ENCODE data around the gene CALU.

Gene CALU

DNA sequence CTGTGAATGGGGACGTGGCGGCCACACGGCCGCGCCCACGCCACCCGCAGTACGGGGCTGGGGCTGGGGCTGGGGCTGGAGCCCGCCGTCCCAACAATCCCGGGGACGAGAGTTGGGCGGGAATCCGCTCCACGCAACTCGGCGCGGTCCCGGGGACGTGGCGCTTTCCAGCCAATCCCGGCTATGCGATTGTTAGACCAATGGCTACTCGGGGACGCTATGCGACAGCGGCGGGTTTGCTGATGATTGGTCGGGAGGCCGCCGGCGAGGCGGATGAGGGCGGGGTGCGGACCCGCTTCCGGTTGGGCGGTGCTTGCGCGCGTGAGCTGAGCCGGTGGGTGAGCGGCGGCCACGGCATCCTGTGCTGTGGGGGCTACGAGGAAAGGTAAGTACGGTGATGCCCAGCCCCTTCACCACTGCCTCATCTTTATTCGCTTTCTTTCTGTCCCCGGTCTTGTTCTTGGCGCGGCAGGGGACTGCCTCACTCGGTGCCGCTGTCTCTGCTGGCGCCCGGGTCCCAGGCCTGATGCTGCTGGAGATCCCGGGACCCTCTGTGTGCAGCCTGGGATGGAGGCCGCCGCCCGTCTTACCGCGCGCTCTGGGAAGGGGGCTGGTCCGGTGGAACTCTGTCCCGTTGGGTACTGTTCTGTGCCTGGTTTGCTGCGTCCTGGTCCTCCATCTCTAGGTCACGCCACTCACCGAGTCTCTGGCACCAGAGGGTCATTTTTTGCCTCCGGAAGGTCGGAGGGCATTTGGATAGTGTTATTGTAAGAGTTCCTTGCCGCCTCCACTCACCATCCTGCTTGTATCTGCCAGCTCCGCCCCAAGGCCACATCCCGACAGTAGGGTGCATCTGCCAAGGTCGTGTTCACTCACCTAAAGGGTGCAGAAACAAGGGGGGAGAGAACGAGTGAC, at the start of gene CALU:
Gene CALU, plus strand, starts transcription at position 312 of the 915 bp plus-strand sequence. CDS start 9,225 bp downstream, outside the sequence.
- DNase-seq (ENCODE audit: low spot score), result peak; percentile 94

DNA sequence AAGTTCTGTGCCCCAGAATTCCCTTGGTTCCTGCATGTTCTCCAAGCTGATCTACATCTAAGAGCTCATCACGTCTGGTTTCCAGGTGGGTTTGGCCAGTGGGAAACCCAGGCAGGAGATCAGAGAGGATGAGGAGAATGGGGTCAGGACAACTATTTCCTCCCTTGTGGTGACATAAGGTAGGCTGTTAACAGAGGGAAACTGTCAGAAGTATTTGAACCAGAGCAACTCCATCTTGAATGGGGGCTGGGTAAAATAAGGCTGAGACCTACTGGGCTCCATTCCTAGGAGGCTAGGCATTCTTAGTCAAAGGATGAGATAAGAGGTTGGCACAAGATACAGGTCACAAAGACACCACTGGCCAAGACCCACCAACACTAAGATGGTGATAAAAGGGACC, 47.9 kb upstream of the CALU start:
- DNase-seq (ENCODE audit: low spot score), result no peak

DNA sequence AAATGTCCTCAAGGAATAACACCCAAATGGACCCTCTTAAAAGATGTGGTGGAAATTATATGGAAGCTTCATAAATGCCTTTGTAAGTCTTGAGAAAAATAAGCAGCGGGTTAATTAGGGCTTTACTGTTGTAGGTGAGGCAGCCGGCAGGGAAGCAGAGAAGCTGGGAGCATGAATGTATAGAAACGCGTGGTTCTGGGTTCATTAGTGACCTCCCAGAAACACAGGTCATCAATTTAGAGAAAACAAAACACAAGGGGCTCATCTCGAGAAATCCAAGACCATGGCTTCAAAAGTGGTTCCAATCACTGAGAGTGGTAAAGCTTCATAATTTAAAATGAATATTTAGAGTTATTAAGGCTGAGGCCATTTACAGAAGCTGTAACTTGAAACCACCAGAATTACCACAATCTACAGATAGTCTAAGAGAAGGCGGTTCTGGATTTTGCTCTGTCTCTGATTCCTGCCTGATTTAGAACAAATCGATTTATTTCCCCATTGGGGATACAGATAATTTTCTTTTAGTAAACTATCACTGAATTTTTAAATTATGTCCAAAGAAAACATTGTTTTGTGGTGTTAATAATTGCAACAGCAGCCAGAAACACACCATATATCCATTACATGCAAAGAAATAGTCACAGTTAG, 46.4 kb upstream of the CALU start:
- no peak for DNase-seq (ENCODE audit: low spot score)

DNA sequence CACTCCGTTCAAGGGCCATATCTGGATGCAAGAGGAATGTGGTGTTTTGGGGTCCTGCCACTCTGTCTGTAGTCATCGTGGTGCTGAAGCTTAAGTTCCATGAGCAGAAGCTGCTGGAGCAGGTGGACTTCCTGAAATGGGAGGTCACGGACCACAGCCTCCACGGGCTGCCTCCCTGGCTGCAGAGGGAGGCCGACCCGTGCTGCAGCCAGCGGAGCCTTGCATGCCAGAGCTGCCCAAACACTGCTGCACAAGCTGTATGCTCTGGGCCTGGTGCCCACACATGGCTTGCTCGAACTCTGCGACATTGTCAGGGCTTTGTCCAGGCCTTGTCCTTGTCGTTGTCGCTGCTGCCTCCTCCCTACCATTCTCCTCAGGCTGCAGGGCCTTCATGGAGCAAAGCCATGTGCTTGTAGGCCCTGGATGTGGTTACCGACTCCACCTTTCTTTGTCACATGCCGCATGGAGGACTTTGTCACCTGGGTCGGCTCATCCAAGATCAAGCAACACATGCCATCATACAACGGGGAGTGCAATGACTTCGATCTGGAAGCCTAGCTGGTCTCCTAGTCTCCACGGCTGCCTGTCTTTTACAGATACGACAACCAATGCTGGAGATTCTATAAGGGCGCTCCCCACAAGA, 45.7 kb upstream of the CALU start:
- no peak for DNase-seq (ENCODE audit: low spot score)

DNA sequence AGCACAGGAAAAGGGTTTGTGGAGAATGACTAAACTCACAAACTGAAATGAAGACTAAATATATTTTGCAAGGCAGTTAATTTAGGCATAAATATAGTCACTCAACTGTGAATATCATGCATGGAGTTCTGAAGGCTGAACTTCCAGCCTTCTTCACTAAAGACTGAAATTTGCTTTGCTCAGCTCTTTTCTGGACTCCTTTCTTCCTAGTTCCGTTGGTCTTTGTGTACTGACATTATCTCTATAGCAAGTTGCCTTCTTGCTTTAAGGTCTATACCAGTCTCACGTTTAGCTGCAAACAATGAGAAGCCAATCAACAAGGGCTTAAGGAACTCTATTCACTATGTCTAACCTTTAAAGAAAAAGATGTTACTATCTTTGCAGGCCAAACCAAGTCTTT, 44.4 kb upstream of the CALU start:
- no peak for DNase-seq (ENCODE audit: low spot score)

DNA sequence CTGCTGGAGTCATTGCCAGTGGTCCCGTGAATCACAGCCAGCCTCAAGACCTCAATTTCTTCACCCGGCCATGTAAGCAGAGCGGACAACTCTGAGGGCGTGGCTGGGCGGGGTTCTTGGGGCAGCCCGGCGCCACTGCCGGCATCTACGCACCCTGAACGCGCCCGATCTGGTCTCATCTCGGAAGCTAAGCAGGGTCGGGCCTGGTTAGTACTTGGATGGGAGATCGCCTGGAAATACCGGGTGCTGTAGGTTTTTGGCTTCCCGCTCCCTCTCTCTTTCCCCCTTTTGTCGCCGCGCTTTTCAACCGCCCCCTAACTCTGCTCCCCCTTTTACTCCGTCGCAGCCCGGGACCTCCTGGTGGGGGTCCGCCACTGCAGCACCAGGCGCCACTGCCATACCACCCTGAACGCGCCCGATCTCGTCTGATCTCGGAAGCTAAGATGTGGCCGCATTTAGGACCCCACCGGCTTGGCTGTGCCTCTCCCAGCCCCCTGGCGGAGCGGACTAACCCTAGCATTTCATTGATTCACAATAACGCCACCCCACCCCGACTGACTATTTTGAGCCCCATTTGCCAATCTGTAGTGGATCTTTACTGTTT, 41.8 kb upstream of the CALU start:
- DNase-seq (ENCODE audit: low spot score), result no peak

DNA sequence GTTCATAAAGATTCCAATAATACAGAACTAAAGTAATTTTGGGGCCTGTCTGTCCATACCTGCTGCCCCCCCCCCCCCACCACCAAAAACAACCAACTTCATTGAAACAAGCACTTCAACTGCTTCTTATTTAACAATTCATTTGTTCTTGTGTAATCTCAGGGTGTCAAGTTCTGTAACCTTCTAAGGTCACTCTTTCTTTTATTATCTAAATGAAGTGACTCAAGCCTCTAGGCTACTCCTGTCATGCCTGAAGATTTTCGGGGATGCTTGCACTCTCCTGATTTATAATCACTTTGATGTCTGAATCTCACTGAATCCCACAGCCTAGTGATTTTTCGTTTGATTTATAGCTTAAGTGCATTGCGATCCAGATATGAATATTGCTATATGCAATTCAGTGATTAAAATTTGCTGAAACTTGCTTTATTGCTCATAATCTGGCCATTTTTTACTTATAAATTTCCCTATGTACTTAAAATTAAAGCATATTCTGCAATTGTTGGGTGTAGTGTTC, 39.9 kb upstream of the CALU start:
- DNase-seq (ENCODE audit: low spot score), result no peak

DNA sequence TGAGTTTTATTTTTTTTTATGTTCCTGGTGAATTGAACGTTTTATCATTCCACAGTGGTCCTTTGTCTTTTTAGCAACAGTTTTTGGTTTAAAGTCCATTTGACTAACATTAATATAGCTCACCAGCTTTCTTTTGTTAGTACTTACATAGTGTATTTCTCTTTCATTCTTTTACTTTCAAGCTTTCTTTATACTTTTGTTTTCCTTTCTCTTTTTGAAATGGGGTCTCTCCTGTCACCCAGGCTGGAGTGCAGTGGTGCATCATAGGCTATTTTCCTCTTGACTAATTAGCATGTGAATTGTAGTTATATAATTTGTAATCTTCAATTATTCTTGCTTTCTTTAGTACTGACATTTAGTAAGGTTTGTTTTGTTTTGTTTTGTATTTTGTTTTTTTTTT, 39.3 kb upstream of the CALU start:
- DNase-seq (ENCODE audit: low spot score), result no peak

DNA sequence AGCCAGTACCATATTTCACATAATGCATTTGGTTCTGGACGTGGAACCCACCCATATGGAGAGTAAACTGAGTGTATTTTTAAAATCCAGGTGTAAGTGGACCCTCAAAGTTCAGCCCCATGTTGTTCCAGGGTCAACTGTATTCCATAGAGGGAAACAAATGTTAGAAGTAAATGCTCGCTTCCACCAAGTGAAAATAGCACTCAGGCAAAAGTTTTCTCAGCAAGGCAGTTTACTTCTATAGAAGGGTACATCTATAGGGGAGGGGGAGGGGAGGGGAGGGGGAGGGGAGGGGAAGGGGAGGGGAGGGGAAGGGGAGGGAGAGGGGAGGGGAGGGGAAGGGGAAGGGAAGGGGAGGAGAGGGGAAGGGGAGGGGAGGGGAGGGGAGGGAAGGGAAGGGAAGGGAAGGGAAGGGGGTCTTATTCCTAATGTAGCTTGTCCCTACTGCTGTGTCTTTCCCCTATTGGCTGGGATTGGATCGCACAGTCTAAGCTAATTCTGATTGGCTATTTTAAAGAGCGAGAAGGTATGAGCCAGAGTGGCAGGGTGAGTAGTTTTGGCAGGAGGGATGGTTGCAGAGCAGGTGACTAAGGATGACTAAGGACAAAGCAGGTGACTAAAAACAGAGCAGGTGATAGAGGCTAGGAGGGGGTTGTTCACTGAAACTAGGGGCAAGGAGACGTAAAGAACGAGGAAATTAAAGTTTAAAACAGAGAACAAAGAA, 37.9 kb upstream of the CALU start:
- DNase-seq (ENCODE audit: low spot score), result no peak

DNA sequence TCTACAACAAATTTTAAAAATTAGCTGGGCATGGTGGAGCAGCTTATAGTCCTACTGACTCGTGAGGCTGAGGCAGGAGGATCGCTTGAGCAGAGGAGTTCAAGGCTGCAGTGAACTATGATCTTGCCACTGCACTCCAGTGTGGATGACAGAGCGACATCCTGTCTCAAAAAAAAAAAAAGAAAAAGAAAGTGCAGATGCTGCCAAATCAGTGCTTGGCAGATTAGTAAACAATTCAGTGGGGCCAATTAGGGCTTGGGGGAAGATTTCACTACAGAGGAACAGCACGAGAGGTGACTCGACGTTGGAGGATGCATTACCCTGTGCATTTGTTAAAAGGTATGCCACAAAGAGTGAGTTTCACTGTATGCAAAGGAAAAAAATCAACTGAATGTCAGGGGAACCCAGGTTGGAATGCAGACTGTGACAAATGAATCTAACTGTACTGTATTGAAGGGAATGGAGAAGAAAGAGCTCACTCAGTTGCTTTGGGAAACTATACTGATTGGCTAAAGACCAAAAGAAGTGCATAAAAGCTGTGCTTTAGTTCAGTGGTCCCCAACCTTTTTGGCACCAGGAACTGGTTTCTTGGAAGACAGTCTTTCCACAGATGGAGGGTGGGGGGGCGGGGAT, 35.4 kb upstream of the CALU start:
- no peak for DNase-seq (ENCODE audit: low spot score)

DNA sequence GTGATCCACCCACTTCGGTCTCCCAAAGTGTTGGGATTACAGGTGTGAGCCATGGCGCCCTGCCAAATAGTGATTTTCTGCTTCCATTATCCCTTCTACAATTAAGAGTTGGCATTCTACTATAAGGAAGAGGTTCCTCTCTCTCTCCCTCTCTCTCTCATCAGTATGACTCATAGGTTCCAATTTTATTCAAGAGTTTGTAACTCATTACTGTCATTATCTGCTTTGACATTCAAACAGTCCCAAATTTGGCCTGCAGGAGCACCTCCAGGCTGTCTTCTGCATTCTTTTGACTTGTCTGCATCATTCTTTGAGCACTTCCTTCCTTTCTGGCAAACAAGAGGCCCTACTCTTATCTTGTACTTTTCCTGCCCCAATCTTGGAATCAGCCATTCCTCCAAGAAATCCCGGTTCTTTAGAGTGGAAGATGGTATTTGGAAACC, 33.2 kb upstream of the CALU start:
- no peak for DNase-seq (ENCODE audit: low spot score)

DNA sequence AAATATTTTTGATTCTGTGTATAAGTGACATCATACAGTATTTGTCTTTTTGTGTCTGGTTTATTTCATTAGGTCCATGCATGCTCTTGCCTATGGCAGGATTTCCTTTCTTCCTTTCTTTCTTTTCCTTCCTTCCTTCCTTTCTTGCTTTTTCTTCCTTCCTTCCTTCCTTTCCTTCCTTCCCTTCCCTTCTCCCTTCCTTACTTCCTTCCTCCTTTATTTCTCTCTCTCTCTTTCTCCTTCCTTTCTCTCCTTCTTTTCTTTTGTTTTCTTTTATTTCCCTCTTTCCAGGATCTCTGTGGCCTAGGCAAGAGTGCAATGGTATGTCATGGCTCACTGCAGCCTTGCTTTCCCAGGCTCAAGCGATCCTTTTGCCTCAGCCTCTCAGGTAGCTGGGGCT, 31.4 kb upstream of the CALU start:
- no peak for DNase-seq (ENCODE audit: low spot score)

DNA sequence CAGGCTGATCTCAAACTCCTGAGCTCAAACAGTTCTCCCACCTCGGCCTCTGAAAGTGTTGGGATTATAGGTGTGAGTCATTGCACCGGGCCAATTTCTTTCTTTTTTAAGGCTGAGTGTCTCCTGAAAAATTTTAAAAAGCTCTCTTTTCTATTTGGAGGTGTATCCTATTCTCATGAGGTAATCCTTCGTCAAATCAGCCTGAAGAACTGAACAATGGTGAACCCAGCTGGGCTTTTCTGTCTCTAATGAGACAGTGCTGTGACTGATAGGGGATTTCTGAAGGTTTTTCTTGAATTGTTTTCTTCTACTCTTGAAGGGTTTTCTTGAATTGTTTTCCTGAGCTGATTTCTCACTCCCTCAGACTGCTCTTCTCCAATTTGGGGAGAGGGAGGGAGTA, 30.9 kb upstream of the CALU start:
- no peak for DNase-seq (ENCODE audit: low spot score)

DNA sequence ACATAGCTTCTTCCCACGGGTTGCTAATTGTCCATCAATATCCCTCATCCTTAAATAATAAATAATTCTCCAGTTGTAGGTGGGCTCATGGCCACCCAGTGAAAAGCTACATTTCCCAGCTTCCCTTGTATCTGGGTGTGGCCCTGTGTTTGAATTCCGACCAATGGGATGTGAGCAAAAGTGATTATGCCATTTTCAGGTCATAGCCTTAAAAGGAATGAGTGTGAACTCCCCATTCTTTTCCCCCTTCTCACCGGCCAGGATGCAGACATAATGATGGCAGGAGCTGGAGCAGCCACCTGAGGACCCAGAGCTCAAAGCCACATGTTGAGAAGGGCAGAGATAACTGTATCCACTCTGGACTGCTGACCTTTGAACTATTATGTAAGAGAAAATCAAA, 30.3 kb upstream of the CALU start:
- no peak for DNase-seq (ENCODE audit: low spot score)

DNA sequence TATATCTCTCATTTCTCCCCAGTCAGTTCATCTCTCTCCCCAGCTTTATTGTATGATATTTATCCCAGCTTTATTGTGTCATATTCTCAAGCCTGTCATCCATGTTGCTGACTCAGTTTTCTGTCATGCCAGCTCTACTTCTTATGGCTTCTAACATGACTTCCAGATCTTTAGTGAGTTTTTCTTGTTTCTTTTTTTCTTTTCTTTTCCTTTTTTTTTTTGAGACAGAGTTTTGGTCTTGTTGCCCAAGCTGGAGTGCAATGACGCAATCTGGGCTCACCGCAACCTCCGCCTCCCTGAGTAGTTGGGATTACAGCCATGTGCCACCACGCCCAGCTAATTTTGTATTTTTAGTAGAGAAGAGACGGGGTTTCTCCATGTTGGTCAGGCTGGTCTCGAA, 28.7 kb upstream of the CALU start:
- no peak for DNase-seq (ENCODE audit: low spot score)

DNA sequence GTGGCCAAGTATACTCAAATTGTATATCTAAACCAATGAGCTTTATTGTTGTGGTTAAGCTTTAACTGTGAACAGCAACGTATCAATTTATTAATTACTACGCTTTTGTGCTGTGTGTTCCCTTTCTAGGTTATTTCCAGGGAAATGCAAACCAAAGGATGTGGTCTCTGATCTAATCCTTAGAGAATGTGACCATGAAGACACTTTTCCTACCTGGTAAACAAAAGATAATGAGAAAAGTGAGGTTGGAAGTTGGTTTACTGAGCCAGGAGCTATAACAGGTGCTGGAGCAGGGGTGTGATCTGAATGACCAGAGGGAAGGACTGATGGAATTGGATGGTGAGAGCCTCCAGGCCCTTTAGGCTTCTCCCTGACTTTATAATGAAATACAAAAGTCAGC, 25.4 kb upstream of the CALU start:
- peak; percentile 51 for DNase-seq (ENCODE audit: low spot score)

DNA sequence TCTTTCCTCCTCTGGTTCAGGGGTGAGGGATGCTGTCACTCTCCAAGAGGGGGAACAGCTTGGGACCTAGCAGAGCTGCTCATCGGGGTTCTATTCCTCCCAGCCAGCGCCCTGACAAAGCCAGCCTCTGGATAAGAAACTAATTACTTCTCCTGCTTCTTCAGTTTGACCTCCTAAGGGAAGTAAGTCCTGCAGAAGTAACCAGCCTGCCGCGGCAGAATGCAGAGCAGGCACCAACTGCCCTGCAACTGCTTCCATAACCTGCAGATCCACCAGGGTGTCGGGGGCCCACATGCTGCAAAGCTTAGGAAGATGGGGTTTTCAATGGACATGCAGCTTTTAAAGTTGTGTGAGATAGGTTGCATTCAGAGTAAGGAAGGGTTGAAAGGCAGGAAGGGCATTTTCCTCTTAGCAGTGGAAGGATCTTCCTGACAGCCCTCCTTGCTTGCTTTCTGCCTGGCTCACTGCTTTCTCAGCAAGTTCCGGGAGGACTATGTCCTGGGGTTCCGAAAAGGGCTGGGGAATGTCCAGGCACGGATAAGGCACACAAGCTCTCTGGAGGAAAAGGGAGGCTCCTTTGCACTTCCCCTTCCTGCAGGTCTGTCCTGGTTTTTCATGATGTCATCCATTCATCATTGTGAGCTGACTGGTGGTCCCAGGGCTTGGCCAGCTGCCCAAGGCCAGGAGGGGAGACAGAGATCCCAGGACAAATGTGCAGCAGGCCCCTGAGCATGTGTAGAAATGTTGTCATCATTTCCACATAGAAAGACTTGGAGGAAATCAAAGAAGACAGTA, 24.3 kb upstream of the CALU start:
- DNase-seq (ENCODE audit: low spot score), result no peak

DNA sequence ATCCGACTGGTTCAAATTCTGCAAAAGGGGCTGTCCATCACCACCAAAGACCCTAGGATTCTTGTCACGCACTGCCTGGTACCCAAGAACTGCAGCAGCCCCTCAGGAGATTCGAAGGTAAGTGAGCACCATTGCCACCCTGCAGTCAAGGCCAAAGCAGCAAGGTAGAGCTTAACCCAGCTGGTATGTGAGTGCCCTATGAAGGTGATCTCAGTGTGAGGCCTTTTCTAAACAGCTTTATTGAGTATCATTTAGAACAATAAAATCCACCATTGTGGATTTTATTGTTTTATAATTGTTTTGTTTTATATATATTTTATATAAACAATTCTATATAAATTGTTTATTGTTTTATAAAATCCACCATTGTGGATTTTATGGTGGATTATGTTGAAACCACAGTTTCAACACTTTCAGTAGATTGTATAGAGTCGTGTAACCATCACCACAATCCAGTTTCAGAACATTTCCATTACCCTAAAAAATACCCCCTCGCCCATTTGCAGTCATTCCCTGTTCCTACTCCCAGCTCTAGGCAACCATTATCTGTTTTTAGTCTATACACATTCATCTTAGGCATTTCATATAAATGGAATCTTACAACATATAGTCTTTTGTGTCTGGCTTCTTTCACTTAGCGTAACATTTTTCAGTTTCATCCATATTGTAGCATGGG, 20.1 kb upstream of the CALU start:
- no peak for DNase-seq (ENCODE audit: low spot score)

DNA sequence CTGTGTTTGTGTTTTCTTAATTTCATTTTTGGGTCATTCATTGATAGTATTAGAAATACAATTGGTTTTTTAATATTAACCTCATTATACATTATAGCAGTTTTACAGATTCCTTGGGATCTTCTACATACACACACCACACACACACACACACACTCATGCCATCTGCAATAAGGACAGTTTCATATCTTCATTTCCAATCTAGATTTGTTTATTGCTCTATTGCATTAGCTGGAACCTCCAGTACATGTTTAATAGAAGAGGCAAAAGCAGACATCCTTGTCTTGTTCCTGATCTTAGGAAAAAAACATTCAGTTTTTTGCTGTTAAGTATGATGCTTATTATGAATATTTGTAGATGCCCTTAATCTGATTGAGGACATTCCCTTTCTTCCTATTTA, 17.8 kb upstream of the CALU start:
- DNase-seq (ENCODE audit: low spot score), result no peak

DNA sequence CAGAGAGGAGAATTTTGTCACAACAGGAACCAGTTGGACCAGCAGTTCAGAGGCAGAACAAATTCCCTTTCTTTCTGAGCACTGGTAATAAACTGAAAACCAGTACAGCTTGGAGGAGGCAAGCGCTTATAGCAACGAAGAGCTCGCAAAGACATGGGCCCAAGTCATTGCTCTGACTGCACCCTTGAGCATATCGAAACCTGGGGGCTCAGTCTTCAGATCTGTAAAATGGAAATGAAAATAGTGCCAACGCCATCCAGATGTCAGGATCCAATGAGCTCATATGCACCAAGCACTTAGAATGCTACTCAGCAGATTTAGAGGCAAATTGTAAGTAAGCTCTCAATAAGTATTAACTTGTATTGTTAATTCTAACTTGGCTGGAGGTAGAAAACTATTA, 14.4 kb upstream of the CALU start:
- no peak for DNase-seq (ENCODE audit: low spot score)
